ENCODE results near the gene MEOX1. TPM values are rescaled to one million over a fixed set of nuclear protein-coding genes. Genes with fewer than 3 reads are reported as not detected.
A peak's percentile ranks its signal among the peaks of the same experiment; 100 is the strongest.

The MEOX1 gene
- total and polyA plus RNA-seq, 2 donors (not counting 1 experiment from before 2014, with no cell fraction given) = not detected

- H2AFZ ChIP-seq (ENCODE audit: low read length) = no peak overlapping the region
- DNase-seq (ENCODE audit: low read depth in 2 of 2) = peak in 1 of 2 donors; percentile 14
- no peaks in the 10 kb centered on the region for H3K9me3 ChIP-seq (ENCODE audit: control insufficient read depth, insufficient read depth, low read depth, low read length)
- no peaks in the 10 kb centered on the region for H3K4me1 ChIP-seq (ENCODE audit: control insufficient read depth, extremely low read depth, insufficient read depth, low read length)
- H3K27ac ChIP-seq (ENCODE audit: insufficient read depth, low read length) = no peak overlapping the region
- H4K20me1 ChIP-seq (ENCODE audit: control insufficient read depth, extremely low read depth, insufficient read depth, low read length) = no peaks in the 10 kb centered on the region
- peaks cover 7% of the 10 kb centered on the region for H3K27me3 ChIP-seq (ENCODE audit: control insufficient read depth, insufficient read depth, low read length)
- no peaks in the 10 kb centered on the region for H3K79me2 ChIP-seq (ENCODE audit: control insufficient read depth, insufficient read depth, low read length)
- H3K4me2 ChIP-seq (ENCODE audit: extremely low read depth, insufficient read depth, low read length) = no peak overlapping the region
- TF ChIP-seq, protein P1, sequence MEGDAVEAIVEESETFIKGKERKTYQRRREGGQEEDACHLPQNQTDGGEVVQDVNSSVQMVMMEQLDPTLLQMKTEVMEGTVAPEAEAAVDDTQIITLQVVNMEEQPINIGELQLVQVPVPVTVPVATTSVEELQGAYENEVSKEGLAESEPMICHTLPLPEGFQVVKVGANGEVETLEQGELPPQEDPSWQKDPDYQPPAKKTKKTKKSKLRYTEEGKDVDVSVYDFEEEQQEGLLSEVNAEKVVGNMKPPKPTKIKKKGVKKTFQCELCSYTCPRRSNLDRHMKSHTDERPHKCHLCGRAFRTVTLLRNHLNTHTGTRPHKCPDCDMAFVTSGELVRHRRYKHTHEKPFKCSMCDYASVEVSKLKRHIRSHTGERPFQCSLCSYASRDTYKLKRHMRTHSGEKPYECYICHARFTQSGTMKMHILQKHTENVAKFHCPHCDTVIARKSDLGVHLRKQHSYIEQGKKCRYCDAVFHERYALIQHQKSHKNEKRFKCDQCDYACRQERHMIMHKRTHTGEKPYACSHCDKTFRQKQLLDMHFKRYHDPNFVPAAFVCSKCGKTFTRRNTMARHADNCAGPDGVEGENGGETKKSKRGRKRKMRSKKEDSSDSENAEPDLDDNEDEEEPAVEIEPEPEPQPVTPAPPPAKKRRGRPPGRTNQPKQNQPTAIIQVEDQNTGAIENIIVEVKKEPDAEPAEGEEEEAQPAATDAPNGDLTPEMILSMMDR (conservative IDR thresholded peaks at IDR 0.05 in 1 of 2, IDR thresholded peaks at IDR 0.05 in 1 of 2; ENCODE audit: low read depth in 1 of 2, low read length in 2 of 2) = no peak
- TF ChIP-seq EZH2 (IDR thresholded peaks at IDR 0.05; ENCODE audit: low read length, missing control alignments) = no peak
- no peaks in the 10 kb centered on the region for H3K36me3 ChIP-seq (ENCODE audit: control insufficient read depth, insufficient read depth, low read length)
- no peak overlapping the region for H3K4me3 ChIP-seq (replicated peaks in 1 of 4; ENCODE audit: control extremely low read depth in 1 of 4, insufficient read depth in 1 of 4, low read depth in 3 of 4, low read length in 4 of 4)
- H3K9ac ChIP-seq (ENCODE audit: insufficient read depth, low read length) = no peak overlapping the region
These were observed 5.9 kb downstream of the MEOX1 start for GRCh38 chr17:43655693-43656255.

DNA sequence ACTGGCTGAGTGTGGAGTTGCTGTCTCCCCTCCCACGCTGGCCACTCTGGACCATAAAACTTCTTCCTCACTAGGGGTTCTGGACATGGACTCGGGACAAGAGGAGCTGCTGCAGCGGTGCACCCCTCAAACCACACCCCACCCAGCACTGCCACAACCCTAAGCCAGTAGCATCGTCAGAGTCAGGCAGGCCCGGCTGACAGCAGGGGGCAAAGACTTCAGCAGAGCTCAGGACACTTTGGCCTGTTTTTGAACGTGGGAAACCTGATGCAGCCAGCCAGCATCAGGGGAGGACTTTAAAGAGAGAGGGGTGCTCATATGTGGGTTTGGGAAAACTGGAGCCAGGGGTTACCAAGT lies 9.6 kb downstream of the MEOX1 start:
- no peak for DNase-seq (ENCODE audit: low read depth in 2 of 2)
- H3K36me3 ChIP-seq (ENCODE audit: control insufficient read depth, insufficient read depth, low read length) = no peaks in the 10 kb centered on the region
- H3K79me2 ChIP-seq (ENCODE audit: control insufficient read depth, insufficient read depth, low read length) = no peaks in the 10 kb centered on the region
- H3K4me3 ChIP-seq (replicated peaks in 1 of 4; ENCODE audit: control extremely low read depth in 1 of 4, insufficient read depth in 1 of 4, low read depth in 3 of 4, low read length in 4 of 4) = no peak overlapping the region
- no peak overlapping the region for H2AFZ ChIP-seq (ENCODE audit: low read length)
- H3K4me1 ChIP-seq (ENCODE audit: control insufficient read depth, extremely low read depth, insufficient read depth, low read length) = no peaks in the 10 kb centered on the region
- no peak overlapping the region for H3K27ac ChIP-seq (ENCODE audit: insufficient read depth, low read length)
- no peak overlapping the region for H3K9ac ChIP-seq (ENCODE audit: insufficient read depth, low read length)
- H3K27me3 ChIP-seq (ENCODE audit: control insufficient read depth, insufficient read depth, low read length) = no peaks in the 10 kb centered on the region
- H3K4me2 ChIP-seq (ENCODE audit: extremely low read depth, insufficient read depth, low read length) = no peak overlapping the region
- no peaks in the 10 kb centered on the region for H4K20me1 ChIP-seq (ENCODE audit: control insufficient read depth, extremely low read depth, insufficient read depth, low read length)
- H3K9me3 ChIP-seq (ENCODE audit: control insufficient read depth, insufficient read depth, low read depth, low read length) = no peaks in the 10 kb centered on the region
- TF ChIP-seq, protein P1 (conservative IDR thresholded peaks at IDR 0.05 in 1 of 2, IDR thresholded peaks at IDR 0.05 in 1 of 2; ENCODE audit: low read depth in 1 of 2, low read length in 2 of 2) = no peak
- TF ChIP-seq EZH2 (IDR thresholded peaks at IDR 0.05; ENCODE audit: low read length, missing control alignments) = no peak

DNA sequence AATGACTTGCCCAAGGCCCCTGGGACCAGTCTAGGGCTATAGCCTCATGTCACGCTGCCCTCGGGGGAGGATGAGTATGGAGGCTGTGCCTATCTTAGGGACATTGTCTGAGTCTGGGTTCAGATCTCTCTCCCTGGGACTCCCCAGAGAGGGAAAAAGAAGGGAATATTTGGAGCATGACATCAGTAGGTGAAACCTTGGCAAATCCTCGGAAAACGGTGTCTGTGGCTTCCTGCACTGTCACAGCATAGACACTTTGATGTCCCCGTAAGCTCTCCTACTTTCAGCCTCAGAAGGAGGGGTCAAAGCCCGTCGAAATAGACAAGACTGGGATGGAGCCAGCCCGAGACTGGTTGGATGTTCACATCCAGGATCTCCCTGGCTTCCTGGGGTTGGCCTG lies 11.3 kb downstream of the MEOX1 start:
- Histone ChIP-seq H3K4me3 (replicated peaks in 1 of 4; ENCODE audit: control extremely low read depth in 1 of 4, insufficient read depth in 1 of 4, low read depth in 3 of 4, low read length in 4 of 4) (no peak overlapping the region), H3K9me3 (ENCODE audit: control insufficient read depth, insufficient read depth, low read depth, low read length) (no peaks in the 10 kb centered on the region), H3K4me1 (ENCODE audit: control insufficient read depth, extremely low read depth, insufficient read depth, low read length) (no peaks in the 10 kb centered on the region), H3K9ac (ENCODE audit: insufficient read depth, low read length) (no peak overlapping the region), H2AFZ (ENCODE audit: low read length) (no peak overlapping the region), H3K36me3 (ENCODE audit: control insufficient read depth, insufficient read depth, low read length) (no peaks in the 10 kb centered on the region), H3K79me2 (ENCODE audit: control insufficient read depth, insufficient read depth, low read length) (no peaks in the 10 kb centered on the region), H3K27me3 (ENCODE audit: control insufficient read depth, insufficient read depth, low read length) (peaks cover 2% of the 10 kb centered on the region), H3K4me2 (ENCODE audit: extremely low read depth, insufficient read depth, low read length) (no peak overlapping the region), H4K20me1 (ENCODE audit: control insufficient read depth, extremely low read depth, insufficient read depth, low read length) (no peaks in the 10 kb centered on the region), H3K27ac (ENCODE audit: insufficient read depth, low read length) (no peak overlapping the region)
- TF ChIP-seq EZH2 (IDR thresholded peaks at IDR 0.05; ENCODE audit: low read length, missing control alignments) = no peak
- TF ChIP-seq, protein P1 (conservative IDR thresholded peaks at IDR 0.05 in 1 of 2, IDR thresholded peaks at IDR 0.05 in 1 of 2; ENCODE audit: low read depth in 1 of 2, low read length in 2 of 2) = no peak
- no peak for DNase-seq (ENCODE audit: low read depth in 2 of 2)

Data from fibroblast of lung (primary cell).